Body of pancreas (tissue), 4 donors: ENCODE results near the gene MTMR8.
"Not testable (repeated sequence)": the region's sequence is repeated elsewhere in the genome, so short reads cannot be mapped to it uniquely, and the experiment has no call there.

ENCODE experiments used
- CTCF ChIP-seq, 7 experiments: fragments of 450-650 bp in 4 of 7; fragments of 200-600 bp in 3 of 7; sonication (generic) in 3 of 7; IDR thresholded peaks; one replicate each; pipeline ENCODE4 v1.5.1; 2016 to 2019; ENCODE audit warnings: antibody characterized with exemption in 7 of 7
- POLR2A ChIP-seq, 3 donors: fragments of 450-650 bp; IDR thresholded peaks; one replicate each; pipeline ENCODE4 v1.6.1; 2016; ENCODE audit warnings: antibody characterized with exemption in 3 of 3, mild to moderate bottlenecking in 2 of 3

GRCh38 chrX:64380789-64381188, 14.5 kb downstream of the MTMR8 start:
- not testable (repeated sequence) for TF ChIP-seq POLR2A, CTCF (IDR thresholded peaks at IDR 0.05)
